Nephron progenitor cell (in vitro differentiated cells): Measurements from ENCODE around the gene CTDNEP1.

Experiments used
- DNase-seq: peaks from one replicate; pipeline ENCODE4 v3.0.0; 2021
- H3K27ac Mint-ChIP-seq: 2 replicates; pipeline ENCODE4 v1.8.0; 2021; ENCODE audit warnings: mild to moderate bottlenecking, moderate library complexity, mixed read lengths
- H3K27me3 Mint-ChIP-seq: 2 replicates; pipeline ENCODE4 v1.8.0; 2021; ENCODE audit warnings: mild to moderate bottlenecking, low read depth, mixed read lengths; ENCODE audit not compliant: poor library complexity
- H3K36me3 Mint-ChIP-seq: 2 replicates; pipeline ENCODE4 v1.8.0; 2021; ENCODE audit warnings: low read depth, mixed read lengths
- H3K4me1 Mint-ChIP-seq: 2 replicates; pipeline ENCODE4 v1.8.0; 2021; ENCODE audit warnings: mixed read lengths
- H3K4me3 Mint-ChIP-seq: 2 replicates; pipeline ENCODE4 v1.8.0; 2021; ENCODE audit warnings: mild to moderate bottlenecking, moderate library complexity, mixed read lengths
- H3K9me3 Mint-ChIP-seq: 2 replicates; pipeline ENCODE4 v1.8.0; 2021; ENCODE audit warnings: mild to moderate bottlenecking, moderate library complexity, mixed read lengths
- TF ChIP-seq, protein P1 (sequence below): fragments of 200-600 bp; sonication (generic); IDR thresholded peaks from 2 replicates; pipeline ENCODE4 v1.5.0; 2021; ENCODE audit warnings: antibody characterized with exemption

CTDNEP1 gene

DNA sequence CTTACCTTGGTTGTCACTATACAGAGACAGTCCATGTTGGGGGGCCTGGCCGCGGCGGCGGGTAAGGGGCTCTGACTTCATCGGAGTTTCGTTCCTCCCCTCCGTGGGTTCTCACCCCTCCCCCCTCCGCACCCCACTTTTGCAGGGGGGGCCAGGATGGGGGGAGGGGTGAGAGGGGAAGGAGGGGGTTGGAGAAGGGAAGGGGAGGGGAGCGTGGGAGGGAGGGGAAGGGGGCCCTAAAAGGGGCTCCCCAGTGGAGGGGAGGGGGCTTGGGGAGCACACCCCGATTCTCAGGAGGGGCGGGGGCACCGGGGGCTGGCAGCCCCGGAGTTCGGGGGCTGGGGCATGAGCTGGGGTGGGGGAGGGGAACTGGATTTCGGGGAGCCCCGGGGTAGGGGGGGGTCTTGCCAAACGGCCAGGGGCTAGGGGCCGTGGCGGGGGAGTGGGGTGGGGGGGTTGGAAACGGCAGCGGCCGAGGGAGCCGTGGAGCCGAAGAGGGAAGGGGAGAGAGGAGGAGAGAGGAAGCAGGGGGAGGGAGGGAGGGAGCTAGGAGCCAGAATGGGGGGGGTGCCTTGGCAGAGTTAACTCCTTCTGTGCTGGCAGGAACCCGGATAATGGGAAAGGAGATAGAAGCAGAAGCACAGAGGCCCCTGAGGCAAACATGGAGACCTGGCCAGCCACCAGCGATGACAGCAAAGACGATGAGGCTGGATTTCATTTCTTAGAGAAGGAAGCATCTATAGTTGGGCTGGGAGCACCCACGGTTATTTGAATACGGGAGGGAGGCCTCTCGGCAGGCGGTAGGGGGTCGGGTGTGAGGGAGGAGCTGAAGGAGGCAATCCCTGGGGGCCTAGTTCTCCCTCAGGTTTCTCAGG lies 34.2 kb downstream of the CTDNEP1 start:
- Mint-ChIP-seq H3K4me1 (peaks cover 85% of the 10 kb centered on the region), H3K9me3 (no peaks in the 10 kb centered on the region), H3K4me3 (peak overlapping the region; percentile 95), H3K36me3 (peaks cover 6% of the 10 kb centered on the region), H3K27me3 (no peaks in the 10 kb centered on the region), H3K27ac (peak overlapping the region; percentile 92)
- peak; percentile 59 for DNase-seq
- TF ChIP-seq, protein P1, sequence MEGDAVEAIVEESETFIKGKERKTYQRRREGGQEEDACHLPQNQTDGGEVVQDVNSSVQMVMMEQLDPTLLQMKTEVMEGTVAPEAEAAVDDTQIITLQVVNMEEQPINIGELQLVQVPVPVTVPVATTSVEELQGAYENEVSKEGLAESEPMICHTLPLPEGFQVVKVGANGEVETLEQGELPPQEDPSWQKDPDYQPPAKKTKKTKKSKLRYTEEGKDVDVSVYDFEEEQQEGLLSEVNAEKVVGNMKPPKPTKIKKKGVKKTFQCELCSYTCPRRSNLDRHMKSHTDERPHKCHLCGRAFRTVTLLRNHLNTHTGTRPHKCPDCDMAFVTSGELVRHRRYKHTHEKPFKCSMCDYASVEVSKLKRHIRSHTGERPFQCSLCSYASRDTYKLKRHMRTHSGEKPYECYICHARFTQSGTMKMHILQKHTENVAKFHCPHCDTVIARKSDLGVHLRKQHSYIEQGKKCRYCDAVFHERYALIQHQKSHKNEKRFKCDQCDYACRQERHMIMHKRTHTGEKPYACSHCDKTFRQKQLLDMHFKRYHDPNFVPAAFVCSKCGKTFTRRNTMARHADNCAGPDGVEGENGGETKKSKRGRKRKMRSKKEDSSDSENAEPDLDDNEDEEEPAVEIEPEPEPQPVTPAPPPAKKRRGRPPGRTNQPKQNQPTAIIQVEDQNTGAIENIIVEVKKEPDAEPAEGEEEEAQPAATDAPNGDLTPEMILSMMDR: no peak

DNA sequence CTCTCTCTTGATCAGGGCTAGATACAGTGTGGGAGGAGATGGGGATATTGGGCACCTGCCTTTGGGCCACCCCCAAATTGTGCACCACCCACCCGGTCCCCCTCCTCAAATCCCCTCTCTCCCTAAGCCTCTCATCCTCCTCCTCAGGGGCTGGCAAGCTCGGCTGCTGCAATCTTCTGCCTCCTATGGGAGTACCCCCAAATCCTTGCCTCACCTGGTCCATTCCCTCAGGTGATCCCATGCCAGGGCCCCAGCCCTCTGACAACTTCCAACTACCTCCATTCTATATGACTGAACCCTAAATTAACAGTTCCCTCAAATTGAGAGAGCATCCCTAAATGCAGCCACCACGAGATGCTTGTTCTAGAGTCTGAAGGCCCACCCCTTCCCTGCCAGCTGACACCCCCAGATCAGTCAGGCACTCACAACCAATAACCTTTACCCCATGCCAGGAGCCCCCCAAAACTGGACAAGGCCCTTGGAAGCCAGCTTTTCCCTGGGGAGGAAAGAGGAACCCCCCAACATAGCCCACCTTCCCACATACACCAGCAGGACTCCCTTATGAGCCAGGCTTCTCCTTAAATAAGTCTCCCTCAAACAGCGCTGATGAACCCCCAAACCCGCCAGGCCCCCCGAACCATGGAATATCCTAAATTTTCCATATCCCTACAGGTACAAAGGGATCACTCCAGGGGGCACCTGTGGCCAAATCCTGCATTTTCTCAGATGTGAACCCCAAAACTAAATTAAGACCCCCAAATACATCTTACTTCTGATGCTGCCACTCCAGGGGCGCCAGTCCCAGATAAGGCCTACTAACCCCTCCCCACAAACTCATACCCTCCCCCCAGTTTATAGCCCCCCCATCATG lies 35.1 kb downstream of the CTDNEP1 start:
- Mint-ChIP-seq H3K27me3 (no peaks in the 10 kb centered on the region), H3K4me3 (peak overlapping the region; percentile 83), H3K36me3 (peaks cover 6% of the 10 kb centered on the region), H3K9me3 (no peaks in the 10 kb centered on the region), H3K4me1 (peaks cover 86% of the 10 kb centered on the region), H3K27ac (peak overlapping the region; percentile 92)
- TF ChIP-seq, protein P1: no peak
- DNase-seq: no peak

- DNase-seq: no peak
- TF ChIP-seq, protein P1: no peak
- Mint-ChIP-seq H3K27me3 (no peaks in the 10 kb centered on the region), H3K4me1 (peaks cover 86% of the 10 kb centered on the region), H3K36me3 (peaks cover 6% of the 10 kb centered on the region), H3K9me3 (no peaks in the 10 kb centered on the region), H3K4me3 (peak overlapping the region; percentile 83), H3K27ac (peak overlapping the region; percentile 99)
These were observed 35.8 kb downstream of the CTDNEP1 start for GRCh38 chr17:7215652-7216180.

- H3K4me1 Mint-ChIP-seq: peaks cover 86% of the 10 kb centered on the region
- H3K36me3 Mint-ChIP-seq: peaks cover 6% of the 10 kb centered on the region
- TF ChIP-seq, protein P1: no peak
- H3K9me3 Mint-ChIP-seq: no peaks in the 10 kb centered on the region
- DNase-seq: no peak
- H3K27me3 Mint-ChIP-seq: no peaks in the 10 kb centered on the region
- peak overlapping the region; percentile 99 for H3K27ac Mint-ChIP-seq
- peak overlapping the region; percentile 83 for H3K4me3 Mint-ChIP-seq
These were observed 36.3 kb downstream of the CTDNEP1 start for GRCh38 chr17:7215136-7215638.

DNA sequence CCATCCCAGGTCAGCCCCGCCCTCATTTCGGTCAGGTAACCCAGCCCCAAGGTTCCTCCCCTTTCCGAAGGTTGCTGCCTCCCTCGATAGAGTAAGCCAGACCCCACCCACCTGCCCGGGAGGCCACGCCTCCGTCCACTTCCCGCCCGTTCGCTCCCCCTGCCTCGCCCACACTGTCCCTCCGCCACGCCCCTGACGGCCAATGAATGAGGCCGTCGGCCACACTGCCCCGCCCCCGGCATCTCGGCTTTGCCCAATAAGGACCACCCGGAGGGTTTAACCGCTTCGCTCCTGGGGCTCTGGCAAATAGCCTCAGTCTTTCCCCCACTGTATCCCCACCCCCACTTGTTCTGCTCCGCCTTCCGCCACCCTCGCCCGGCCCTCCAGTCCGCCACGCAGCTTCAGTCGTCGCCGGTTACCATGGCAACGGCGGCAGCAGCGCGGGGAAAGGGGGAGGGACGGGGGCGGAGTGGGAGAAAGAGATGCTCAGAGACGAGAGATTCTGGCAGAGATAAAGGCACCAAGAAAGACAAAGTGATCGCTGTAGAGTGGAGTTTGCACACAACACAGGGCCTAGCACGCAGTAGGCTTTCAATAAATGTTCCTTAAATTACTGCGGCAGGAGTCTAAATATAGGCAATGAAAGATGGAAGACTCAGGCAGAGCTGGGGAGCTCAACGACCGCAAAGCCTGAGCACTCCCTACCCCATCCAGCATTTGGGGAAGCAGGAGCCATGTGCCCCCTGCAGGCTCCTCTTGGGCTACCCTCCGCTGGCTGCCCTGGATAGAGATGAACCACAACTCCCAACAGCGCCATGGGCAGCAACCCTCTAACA lies 37.0 kb downstream of the CTDNEP1 start:
- no peaks in the 10 kb centered on the region for H3K9me3 Mint-ChIP-seq
- no peaks in the 10 kb centered on the region for H3K27me3 Mint-ChIP-seq
- peaks cover 6% of the 10 kb centered on the region for H3K36me3 Mint-ChIP-seq
- peak; percentile 100 for DNase-seq
- peak overlapping the region; percentile 99 for H3K27ac Mint-ChIP-seq
- TF ChIP-seq, protein P1: peak; percentile 54
- peak overlapping the region; percentile 83 for H3K4me3 Mint-ChIP-seq
- peaks cover 90% of the 10 kb centered on the region for H3K4me1 Mint-ChIP-seq
